ENCODE measurements around the gene SH3PXD2A.

GRCh38 chr10:103697787-103698186 is 157.6 kb downstream of the SH3PXD2A start:
- TF ChIP-seq CTCF (conservative IDR thresholded peaks at IDR 0.05) (no peak), ZFX (IDR thresholded peaks at IDR 0.05) (no peak)

All from C4-2B (cell line).